ENCODE measurements around the gene MYH9.

Gene MYH9

DNA sequence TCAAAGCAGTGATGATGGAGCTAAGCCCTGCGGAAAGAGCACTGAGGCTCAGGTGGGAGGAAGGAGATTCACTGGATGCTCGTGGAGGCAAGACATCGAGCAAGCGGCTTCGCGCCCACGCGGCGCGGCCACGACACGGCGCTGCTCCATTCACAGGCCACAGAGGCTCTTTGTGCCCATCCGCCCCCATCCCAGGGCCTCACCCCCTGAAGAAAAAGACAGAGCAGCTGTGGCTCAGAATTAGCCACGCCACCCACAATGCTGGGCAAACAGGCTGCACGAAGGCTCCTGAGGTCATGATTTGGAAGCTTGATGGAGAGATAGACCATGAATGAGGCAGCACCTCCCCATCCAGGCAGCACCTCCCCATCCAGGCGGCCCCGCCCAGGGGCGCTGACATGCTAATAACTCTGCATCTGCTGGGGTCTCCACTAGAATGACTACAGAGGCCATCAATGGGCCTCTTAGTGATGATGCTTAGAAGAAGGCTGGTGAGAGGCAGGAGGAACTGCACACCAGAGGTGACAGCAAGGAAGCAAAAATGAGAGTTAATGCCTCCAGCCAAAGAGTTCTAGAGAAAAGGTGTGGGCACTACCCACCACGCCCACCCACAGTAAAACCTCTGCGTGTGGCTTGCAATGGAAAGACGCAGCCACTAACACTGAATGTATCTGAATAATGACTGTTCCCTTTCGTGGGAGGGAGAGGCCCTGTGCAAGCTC is 43.5 kb downstream of the MYH9 start:
- no peak for FAIRE-seq

- no peak for FAIRE-seq
Observed at GRCh38 chr22:36343720-36344105, 44.1 kb downstream of the MYH9 start.

DNA sequence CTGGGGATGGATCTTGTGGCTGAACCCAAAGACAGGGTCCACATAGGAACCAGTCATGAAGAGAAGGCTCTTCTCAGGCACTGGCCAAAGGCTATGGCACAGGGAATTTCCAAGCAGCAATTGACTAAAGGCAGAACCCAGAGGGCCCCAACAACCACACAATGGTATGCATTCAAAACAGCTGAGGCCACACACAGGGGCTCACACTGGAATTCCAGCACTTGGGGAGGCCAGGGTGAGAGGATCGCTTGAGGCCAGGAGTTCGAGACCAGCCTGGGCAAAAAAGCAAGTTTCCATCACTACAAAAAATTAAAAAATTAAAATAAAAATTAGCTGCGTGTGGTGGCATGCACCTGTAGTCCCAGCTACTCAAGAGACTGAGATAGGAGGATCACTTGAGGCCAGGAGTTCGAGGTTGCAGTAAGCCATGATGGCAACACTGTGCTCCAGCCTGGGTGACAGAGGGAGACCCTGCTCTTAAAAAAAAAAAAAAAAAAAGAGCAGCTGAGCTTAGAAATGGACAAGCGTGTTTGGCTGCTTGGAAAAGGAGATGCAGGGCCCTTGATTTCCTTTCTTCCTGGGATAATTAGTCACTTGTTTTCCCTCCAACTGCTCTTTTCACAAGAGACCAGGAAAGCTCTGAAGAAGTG is 44.6 kb downstream of the MYH9 start:
- FAIRE-seq: no peak

GRCh38 chr22:36341640-36342041 is 46.1 kb downstream of the MYH9 start:
- FAIRE-seq: no peak

DNA sequence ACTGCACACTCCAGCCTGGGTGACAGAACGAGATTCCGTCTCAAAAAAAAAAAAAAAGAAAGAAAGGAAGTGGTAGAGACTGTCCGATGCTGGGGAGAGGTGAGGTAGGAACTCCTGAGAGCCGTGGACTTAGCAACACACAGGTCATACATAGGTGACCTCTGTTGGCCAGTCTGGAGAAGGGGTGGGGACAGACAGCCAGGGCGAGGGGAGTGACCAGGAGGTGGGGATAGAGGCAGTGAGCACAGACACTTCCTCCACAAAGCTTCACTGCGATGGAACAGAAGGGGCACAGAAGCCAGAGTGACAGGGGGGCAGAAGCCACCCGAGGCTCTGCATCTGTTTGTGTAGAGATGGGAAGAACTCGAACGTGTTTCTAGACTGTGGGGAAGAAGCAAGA is 47.1 kb downstream of the MYH9 start:
- no peak for FAIRE-seq

DNA sequence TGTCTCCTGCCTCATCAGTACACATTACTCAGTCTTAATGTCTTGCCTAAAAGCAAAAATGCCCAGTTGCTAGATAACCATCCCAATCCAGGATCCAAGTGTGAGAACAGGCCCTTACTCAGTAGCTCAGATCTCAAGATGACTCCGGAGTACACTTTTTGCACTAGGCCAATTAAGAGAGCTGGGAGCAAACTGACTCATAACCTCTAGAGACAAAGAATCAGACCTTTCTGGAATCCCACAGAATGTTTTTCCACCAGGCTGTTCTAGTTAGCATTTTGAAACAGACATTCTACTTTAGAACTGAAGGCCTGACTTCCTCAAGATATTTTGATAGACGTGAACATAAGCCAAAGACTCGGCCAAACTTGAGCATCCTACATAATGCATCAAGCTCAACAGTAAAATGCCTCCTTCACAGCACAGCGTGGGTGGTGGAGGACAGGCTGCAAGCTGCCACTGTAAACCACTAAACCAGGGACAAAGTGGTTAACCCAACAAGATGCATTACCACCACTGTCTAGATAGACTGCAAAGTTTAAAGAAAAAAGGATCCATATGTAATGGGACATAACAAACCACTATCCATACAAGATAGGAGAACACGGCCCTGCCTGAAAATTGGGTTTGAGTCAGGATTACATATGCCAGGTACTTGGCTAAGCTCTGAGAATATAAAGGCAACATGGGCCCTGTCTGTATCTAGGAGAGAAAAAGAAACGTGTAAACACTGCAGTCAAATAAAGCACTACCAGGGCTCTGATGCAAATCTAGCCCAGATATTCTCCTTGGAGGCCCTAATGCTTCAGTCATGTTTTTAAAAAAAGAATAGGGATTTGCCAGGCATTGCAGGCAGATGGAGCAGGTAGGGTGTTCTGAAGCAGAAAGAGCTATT is 48.3 kb downstream of the MYH9 start:
- FAIRE-seq: no peak

- FAIRE-seq: no peak
Observed at GRCh38 chr22:36337365-36338130, 50.2 kb downstream of the MYH9 start.

DNA sequence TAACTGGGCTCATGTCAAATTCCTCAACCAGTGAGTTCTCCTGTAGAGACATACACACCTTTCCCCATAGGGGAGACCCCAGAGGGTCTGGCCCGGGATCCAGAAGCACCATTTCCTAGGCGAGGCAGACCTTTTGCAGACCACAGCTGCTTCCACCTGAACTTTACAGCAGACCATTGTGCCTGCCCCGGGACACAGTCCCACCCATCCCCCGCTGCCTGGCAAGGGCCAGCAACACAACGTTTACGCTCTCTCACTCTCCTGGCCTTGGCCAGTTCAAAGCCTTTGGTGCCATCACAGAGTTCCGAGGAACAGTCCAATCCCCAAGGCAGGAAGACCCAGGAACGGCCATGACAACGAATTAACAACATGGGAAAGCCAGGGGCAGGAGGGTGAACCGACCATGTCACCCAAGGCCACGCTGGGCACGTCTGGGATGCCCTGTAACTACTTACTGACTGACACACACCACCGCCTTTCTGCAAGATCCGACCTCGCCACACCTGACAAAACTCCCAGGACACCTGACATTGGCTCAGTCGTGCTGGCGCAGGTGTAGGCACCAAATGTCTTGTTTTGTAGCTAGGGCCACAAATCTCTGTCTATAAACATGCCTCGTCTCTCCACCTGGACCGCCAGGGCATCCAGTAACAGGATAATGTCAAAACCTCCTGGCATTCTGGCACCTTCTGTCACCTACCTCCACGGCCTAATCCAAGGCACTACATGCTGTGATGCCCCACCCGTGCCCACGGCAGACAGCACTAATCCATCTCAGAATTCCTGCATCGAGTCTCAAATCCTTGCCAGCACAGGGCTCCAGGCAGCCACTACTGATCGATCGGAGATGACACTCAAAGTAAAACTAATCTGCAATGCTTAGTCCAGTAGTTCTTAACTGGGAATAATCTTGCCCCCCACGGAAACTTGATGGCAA is 51.3 kb downstream of the MYH9 start:
- no peak for FAIRE-seq

DNA sequence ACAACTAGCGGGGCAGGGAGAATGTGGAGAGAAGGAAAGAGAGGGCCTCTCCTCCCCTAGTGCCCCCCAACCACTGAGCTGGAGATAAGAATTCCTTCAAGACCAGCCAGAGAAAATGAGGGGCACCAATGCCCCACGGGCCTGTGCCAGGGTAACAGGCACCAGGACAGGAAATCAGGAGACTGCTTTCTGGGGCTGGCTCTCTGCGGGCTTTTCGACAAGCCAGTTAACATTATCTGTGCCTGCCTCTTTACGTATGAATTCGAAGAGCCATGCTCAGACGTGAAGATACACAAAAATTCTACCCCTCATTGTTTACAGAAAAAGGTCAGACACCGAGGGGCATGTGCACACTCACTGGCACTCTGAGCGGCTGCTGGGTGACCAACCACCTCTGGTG is 52.1 kb downstream of the MYH9 start:
- FAIRE-seq: no peak

DNA sequence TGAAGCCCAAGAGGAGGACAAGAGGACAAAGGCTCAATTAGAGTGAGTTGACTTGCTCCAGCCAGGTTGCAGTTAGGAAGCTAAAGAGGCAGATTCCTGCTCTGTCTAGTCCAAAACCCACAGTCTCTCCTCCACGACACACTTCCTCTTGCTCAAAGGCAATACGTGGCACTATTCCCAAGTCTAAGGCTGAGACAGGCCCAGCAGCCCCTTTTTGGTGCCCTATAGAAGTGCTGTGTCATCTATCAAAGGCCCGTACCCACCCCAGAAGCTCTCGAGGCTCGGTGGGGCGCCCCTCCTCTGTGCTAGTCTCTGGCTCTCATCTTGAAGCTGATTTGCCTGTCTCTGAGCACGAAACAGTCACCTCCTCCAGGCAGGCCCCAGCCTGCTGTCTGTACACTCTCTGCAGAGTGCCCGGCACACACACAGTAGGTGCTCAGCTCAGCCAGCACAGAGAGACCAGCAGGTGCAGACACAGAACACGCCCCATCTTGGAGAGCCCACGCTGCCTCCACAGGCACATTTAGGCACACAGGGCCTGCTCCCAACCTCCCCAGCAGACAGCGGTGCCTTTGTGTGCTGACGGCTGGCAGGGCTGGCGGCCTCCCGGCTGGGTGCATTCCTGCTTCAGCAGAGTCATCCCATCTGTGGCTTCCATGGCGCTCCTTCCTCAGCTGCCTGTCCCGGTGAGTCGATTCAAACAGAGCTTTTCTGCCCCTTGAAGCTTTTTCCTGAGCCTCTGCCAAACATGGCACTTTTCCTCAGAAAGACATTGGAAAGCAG is 52.8 kb downstream of the MYH9 start:
- no peak for FAIRE-seq

DNA sequence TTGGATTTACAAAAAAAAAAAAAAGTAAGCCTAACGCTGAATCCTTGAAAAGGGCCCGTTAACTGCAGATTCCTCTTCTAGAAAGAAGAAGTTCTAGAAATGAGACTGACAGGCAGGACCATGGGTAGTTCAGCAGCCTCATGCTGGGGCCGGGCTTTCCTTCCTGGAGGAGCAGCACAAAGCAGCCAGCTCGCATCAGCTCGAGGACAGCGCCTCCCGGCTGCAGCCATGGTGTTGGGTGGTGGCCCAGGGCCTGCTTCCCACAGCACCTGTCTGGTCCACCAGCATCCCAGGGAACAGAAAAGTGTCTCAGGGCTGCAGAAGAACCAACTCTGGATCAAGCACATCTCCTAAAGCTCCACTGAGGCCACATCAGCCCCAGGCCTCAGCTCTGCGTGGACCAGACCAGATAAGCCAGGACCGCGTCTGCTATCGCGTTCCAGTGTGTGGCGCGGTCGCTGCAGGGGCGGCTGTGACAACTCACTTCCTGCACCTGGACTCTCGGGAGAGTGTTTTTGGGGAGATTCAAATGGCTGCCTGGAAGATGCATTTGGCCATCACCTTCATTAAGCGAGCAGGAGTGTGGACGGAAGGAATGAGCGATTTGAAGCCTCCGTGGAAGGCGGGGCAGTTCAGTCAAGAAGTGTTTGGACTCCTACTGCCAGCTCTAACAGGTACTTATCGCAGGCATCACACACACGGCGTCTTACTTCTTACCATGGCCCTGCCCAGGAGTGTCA is 53.5 kb downstream of the MYH9 start:
- FAIRE-seq: no peak

- FAIRE-seq: no peak
Observed at GRCh38 chr22:36333644-36334043, 54.1 kb downstream of the MYH9 start.

DNA sequence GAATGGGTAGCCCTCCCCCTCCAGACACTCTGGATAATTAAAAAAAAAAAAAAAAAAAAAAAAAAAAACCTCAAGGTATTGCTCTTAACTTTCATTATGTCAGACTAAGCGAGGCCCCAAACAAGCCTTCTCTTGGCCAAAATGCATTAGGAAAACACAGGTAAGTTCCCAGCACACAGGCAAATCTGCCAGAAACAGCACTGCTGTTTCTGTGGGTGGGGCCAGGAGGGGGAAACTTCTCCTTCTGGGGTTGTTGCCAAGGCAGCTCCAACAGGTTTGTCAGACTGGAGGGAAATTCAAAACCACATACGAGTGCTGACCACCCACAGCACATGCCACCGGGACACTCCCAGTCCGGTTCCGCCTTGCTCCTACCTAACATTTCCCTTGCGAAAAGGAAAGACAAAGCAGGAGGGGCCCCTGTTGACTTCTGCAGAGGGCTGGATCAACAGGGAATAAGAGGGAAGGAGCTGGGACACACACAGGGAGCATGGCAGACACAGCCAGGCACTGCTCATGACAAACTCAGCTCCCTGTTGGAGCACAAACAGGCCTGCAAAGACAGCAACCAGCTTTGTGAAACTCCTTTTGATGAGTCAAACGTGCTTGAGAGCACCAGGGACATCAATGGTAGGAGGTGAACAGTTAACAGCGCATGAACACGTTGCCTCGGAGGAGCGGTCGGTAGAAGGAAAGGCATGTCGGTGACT is 55.0 kb downstream of the MYH9 start:
- FAIRE-seq: no peak

- no peak for FAIRE-seq
Observed at GRCh38 chr22:36331912-36332622, 55.7 kb downstream of the MYH9 start.

- FAIRE-seq: no peak
Observed at GRCh38 chr22:36331306-36331911, 56.4 kb downstream of the MYH9 start.

DNA sequence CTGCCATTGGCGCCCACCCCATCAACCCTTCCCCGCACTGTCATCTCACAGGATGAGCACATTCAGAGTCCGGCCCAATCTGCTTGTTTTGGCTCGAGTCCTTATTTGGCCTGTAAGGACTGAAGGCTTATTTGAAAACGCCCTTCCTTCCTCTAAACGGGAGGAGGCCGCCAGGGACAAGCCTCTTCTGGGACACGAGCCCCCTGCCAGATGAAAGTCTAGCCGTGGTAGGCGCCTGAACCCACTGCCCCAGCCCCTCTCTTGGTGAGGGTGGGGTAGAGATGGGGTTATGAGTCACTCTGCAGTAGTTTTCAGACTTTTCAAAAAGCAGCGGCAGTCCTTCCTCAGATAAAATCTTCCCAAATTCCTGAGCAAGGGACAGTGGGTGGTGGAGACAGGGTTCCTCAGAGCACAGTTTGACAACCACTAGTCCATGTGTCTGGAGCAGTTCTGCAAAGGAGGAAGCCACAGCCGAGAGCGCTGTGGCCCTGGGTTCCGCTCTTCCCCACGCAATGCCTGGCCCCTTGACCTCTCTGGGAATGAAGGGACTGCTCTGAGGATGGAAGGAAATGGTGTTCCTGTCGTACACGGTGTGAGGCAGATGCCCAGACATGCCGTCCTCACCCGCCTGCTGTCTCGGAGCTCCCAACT is 57.0 kb downstream of the MYH9 start:
- FAIRE-seq: no peak

- no peak for FAIRE-seq
Observed at GRCh38 chr22:36330127-36330526, 57.6 kb downstream of the MYH9 start.
